ENCODE data around the gene TRIM62. TPM values are rescaled to one million over a fixed set of nuclear protein-coding genes. Genes with fewer than 3 reads are reported as not detected.

TRIM62 gene
- total RNA-seq, 1 donor from 2014 or later: 2.3 TPM

DNA sequence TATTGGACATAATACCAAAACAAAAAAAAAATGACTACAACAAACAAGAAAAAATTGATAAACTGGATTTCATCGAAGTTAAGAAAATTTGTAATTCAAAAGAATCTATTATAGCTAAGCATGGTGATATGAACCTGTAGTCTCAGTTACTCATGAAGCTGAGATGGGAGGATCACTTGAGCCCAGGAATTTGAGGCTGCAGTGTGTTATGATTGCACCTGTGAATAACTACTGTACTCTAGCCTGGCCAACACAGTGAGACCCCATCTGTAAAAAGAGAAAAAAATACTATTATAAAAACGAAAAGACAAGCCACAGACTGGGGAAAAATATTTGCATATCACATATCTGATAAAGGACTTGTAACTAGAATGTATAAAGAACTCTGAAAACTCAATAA, 24.5 kb upstream of the TRIM62 start:
- Histone ChIP-seq H3K27ac (replicated peaks) (no peak overlapping the region), H3K27me3 (ENCODE audit: low read depth) (no peaks in the 10 kb centered on the region), H3K4me1 (no peaks in the 10 kb centered on the region), H3K36me3 (no peaks in the 10 kb centered on the region), H3K9me3 (replicated peaks) (peaks cover 9% of the 10 kb centered on the region), H3K4me3 (no peak overlapping the region)
- intact Hi-C loops (cut with micrococcal nuclease): no loop called here
- no peak for DNase-seq
- TF ChIP-seq, protein P1, sequence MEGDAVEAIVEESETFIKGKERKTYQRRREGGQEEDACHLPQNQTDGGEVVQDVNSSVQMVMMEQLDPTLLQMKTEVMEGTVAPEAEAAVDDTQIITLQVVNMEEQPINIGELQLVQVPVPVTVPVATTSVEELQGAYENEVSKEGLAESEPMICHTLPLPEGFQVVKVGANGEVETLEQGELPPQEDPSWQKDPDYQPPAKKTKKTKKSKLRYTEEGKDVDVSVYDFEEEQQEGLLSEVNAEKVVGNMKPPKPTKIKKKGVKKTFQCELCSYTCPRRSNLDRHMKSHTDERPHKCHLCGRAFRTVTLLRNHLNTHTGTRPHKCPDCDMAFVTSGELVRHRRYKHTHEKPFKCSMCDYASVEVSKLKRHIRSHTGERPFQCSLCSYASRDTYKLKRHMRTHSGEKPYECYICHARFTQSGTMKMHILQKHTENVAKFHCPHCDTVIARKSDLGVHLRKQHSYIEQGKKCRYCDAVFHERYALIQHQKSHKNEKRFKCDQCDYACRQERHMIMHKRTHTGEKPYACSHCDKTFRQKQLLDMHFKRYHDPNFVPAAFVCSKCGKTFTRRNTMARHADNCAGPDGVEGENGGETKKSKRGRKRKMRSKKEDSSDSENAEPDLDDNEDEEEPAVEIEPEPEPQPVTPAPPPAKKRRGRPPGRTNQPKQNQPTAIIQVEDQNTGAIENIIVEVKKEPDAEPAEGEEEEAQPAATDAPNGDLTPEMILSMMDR (IDR thresholded peaks at IDR 0.05; ENCODE audit: borderline replicate concordance): no peak

DNA sequence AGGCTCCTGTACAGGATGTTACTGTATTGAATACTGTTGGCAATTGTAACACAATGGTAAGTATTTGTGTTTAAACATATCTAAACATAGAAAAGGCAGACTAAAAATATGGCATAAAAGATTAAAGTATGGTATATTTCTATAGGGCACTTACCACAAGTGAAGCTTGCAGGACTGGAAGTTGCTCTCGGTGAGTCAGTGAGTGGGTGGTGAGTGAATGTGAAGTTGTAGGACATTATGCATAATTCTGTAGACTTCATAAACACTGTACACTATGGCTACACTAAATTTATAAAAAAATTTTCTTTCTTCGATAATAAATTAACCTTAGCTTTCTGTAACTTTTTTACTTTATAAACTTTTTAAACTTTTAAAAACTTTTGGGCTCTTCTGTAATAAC, 13.7 kb upstream of the TRIM62 start:
- Histone ChIP-seq H3K9me3 (replicated peaks) (no peaks in the 10 kb centered on the region), H3K4me3 (no peak overlapping the region), H3K27ac (replicated peaks) (no peak overlapping the region), H3K4me1 (no peaks in the 10 kb centered on the region), H3K36me3 (no peaks in the 10 kb centered on the region), H3K27me3 (ENCODE audit: low read depth) (peaks cover 12% of the 10 kb centered on the region)
- no peak for DNase-seq
- TF ChIP-seq, protein P1 (IDR thresholded peaks at IDR 0.05; ENCODE audit: borderline replicate concordance): no peak
- intact Hi-C loops (cut with micrococcal nuclease): no loop called here

DNA sequence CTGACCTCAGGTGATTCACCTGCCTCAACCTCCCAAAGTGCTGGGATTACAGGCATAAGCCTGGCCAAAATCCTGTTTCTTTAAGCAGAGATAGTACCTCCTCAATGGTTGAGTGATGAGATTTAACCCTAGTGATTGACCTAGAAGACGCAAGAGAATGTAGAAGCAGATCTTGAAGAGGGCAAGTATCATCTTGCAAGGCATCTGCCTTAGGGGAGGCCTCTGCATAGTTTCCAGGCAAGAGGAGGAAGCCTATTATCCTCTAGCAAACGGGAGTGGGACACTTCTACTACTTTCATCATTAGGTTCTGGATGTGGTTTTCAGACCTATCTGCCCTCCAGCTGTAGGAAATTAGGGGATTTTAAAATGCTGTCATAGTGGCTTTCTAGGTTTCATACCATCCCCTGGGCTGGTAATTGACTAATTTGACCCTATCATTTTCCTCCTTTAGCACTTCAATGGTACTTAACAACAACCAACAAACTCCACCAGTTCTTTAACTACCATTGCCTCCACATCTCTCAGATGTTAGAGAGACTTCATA, 10.0 kb upstream of the TRIM62 start:
- Histone ChIP-seq H3K4me1 (no peaks in the 10 kb centered on the region), H3K27ac (replicated peaks) (no peak overlapping the region), H3K27me3 (ENCODE audit: low read depth) (peaks cover 12% of the 10 kb centered on the region), H3K36me3 (no peaks in the 10 kb centered on the region), H3K9me3 (replicated peaks) (no peaks in the 10 kb centered on the region), H3K4me3 (no peak overlapping the region)
- no peak for DNase-seq
- intact Hi-C loops (cut with micrococcal nuclease): no loop called here
- TF ChIP-seq, protein P1 (IDR thresholded peaks at IDR 0.05; ENCODE audit: borderline replicate concordance): no peak

DNA sequence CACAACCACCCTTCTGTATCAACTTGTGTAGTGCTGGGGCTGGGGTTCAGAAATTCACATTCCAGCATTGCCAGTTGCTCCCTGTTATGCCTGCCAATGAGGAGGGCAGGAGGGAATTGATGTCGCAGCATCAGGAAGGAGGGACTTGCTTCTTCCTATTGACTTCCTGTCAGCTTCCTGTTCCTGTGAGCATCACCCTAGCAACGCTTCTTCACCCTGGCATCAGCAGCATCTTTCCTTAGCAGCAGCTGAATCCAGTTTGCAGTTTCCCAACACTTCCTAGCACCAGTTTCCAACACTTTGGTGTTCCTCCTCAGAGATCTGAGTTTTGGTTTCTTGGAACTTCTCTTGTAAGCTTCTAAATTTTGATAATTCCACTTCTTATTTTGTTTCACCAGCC, 8.9 kb upstream of the TRIM62 start:
- H3K4me1 ChIP-seq: no peaks in the 10 kb centered on the region
- no peaks in the 10 kb centered on the region for H3K36me3 ChIP-seq
- H3K4me3 ChIP-seq: no peak overlapping the region
- TF ChIP-seq, protein P1 (IDR thresholded peaks at IDR 0.05; ENCODE audit: borderline replicate concordance): no peak
- no peak for DNase-seq
- intact Hi-C loops (cut with micrococcal nuclease): no loop called here
- H3K9me3 ChIP-seq (replicated peaks): no peaks in the 10 kb centered on the region
- H3K27ac ChIP-seq (replicated peaks): no peak overlapping the region
- peaks cover 12% of the 10 kb centered on the region for H3K27me3 ChIP-seq (ENCODE audit: low read depth)

DNA sequence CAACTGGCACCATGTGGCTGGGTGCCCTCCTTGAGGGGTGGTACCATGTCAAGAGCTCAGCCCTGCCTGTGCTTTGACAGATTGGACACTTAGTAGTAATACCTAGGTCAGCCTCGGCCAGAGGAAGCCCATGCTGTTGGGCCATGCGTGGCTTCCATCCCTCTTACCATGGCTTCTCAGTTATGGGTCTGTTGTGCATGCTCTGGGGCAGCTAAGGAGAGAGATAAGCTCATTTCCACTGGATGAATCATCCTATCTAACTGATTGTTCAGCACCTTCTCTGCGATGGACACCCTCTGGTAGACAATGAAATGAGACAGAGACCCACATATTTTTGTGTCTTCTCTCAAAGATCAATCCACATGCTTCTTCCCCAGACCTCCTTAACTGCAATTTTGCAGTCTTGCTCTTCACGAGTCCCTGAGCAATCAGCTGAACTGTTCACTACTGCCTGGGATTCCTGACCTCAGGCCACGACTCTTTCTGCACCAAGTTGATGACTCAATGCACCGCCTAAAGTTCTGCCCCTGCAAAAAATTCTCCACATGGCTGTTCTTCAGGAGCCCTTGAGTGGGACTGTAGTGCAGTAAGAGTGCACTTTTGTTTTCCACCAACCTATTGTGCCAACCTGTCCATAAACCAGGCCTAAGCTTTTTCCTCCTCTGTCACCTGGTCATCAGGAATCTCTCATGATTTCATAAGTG, 6.9 kb upstream of the TRIM62 start:
- TF ChIP-seq, protein P1 (IDR thresholded peaks at IDR 0.05; ENCODE audit: borderline replicate concordance): no peak
- intact Hi-C loops (cut with micrococcal nuclease): no loop called here
- no peaks in the 10 kb centered on the region for H3K4me1 ChIP-seq

More for the DNA sequence above, 6.9 kb upstream of the TRIM62 start:
- no peak overlapping the region for H3K4me3 ChIP-seq
- H3K27ac ChIP-seq (replicated peaks): no peak overlapping the region
- peaks cover 11% of the 10 kb centered on the region for H3K27me3 ChIP-seq (ENCODE audit: low read depth)
- H3K9me3 ChIP-seq (replicated peaks): no peaks in the 10 kb centered on the region
- DNase-seq: no peak
- no peaks in the 10 kb centered on the region for H3K36me3 ChIP-seq
